ENCODE results near the gene STX2. TPM values are rescaled to one million over a fixed set of nuclear protein-coding genes. Genes with fewer than 3 reads are reported as not detected.
"Not testable (repeated sequence)": the region's sequence is repeated elsewhere in the genome, so short reads cannot be mapped to it uniquely, and the experiment has no call there.

Gene STX2
- total RNA-seq, 1 donor from 2014 or later = 19.7 TPM

DNA sequence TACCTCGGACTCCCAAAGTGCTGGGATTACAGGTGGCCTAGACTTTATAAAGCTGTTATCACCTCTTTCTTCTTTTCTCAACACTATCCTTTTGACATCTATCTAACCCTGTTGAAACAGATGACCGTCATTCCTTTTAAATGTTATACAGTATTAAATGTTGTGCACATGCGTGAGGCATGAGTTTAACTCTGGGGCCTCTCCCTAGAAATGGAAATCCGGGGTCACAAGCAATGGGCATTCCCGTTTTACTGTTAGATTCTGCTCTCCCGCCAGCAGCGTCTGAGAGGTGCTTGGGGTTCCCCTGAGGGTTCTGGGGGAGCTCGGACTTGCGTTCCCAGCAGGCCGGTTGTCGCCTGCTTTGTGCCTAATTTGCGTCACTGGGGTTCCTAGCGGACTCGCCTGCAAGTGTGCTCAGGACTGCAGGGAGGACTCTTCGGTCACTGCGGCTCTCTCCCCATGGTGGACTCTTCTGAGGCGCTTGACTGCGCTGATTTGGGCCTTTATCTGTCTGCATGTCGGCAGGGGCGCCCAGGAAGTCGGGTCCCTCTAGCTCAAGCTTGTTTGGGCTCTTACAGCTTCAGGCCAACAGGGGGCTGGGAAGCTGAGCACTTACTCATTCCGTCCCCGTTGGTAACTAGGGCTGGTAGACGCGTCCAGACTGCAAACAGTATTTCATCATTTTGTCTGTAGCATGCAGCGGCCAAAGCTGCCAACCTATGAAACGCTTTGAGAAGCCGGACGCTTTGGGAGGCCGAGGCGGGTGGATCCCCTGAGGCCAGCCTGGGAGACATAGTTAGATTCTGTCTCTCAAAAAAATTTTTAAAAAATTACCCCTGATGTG lies 31.6 kb upstream of the STX2 start:
- peak; percentile 77 for DNase-seq

- no peak for DNase-seq
Measured at GRCh38 chr12:130868412-130868811, 29.4 kb upstream of the STX2 start.

DNA sequence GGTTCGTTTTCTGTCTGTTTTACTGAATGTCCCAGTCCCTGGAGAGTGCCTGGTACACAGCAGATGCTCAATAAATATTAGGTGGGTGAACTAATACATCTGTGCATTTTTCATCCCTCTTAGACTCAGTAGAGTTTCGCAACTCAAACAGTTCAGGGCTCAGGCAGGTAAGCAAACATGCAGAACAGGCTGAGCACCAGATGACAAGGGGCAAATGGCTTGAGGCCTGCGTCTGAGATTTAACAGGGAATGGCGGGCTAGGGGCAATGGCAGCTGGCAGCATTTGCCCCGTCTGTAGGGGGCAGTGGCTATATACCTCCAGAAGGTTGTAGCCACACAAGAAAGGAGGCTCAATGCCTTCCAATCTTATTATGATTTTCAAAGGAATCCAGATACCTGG lies 24.2 kb upstream of the STX2 start:
- no peak for DNase-seq

DNA sequence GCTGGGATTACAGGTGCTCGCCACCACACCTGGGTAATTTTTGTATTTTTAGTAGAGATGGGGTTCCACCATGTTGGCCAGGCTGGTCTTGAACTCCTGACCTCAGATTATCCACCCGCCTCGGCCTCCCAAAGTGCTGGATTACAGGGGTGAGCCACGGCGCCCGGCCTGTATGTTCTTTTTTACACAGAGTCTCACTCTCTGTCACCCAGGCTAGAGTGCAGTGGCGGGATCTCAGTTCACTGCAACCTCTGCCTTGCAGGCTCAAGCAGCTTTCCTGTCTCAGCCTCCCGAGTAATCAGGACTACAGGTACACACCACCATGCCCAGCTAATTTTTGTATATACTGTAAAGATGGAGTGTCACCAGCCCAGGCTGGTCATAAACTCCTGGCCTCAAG lies 23.7 kb upstream of the STX2 start:
- not testable (repeated sequence) for DNase-seq

DNA sequence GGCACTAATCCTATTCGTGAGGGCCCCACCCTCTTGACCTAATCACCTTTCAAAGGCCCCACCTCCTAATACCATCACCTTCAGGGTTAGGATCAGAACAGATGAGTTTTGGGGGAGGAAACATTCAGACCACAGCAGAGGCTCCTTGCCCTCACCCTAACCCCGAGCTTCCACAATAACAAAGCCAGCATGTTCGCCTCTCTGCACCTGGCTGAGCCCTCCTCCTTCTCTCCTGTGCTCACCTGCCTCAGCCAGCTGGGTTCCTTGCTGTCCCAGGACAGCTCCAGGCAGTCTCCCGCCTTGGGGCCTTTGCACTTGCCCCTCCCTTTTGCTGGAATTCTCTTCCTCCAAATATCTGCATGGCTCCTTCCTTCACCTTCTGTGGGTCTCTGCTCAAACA lies 23.1 kb upstream of the STX2 start:
- DNase-seq = no peak

DNA sequence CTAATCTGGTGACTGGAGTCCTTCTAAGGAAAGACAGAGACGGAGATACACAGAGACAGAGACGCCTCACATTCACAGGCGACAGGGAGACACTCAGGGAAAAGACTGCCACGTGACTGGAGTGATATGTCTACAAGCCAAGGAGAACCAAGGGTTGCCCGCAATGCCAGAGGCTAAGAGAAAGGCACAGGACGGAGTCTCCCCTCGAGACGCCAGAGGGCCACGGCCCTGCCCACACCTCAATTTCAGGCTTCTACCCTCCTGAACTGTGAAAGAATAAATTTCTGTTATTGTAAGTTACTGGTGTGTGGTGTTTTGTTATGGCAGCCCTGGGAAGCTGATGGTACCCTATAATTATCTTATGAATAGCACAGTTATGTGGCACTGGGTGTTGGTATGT lies 21.3 kb upstream of the STX2 start:
- no peak for DNase-seq

- no peak for DNase-seq
Measured at GRCh38 chr12:130859161-130859560, 20.1 kb upstream of the STX2 start.

DNA sequence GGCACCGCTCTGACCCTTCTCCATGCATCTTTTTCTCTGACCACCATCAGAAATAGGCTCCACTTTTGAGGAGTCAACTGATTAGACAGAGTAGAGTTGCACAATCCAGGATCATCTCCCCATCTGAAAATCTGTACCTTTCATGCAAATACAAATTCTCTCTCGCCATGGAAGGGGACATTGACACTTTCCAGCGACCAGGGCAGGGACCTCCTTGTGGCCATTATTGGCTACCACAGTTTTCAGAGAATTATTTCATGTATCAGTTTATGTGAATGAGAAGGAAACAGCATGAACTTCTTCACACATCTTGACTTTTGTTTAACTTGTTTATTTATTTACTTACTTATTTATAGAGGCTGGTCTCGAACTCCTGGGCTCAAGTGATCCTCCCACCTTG lies 19.0 kb upstream of the STX2 start:
- no peak for DNase-seq

- DNase-seq = no peak
Measured at GRCh38 chr12:130856088-130856487, 17.0 kb upstream of the STX2 start.

GRCh38 chr12:130850418-130851021 lies 11.5 kb upstream of the STX2 start:
- no peak for DNase-seq

DNA sequence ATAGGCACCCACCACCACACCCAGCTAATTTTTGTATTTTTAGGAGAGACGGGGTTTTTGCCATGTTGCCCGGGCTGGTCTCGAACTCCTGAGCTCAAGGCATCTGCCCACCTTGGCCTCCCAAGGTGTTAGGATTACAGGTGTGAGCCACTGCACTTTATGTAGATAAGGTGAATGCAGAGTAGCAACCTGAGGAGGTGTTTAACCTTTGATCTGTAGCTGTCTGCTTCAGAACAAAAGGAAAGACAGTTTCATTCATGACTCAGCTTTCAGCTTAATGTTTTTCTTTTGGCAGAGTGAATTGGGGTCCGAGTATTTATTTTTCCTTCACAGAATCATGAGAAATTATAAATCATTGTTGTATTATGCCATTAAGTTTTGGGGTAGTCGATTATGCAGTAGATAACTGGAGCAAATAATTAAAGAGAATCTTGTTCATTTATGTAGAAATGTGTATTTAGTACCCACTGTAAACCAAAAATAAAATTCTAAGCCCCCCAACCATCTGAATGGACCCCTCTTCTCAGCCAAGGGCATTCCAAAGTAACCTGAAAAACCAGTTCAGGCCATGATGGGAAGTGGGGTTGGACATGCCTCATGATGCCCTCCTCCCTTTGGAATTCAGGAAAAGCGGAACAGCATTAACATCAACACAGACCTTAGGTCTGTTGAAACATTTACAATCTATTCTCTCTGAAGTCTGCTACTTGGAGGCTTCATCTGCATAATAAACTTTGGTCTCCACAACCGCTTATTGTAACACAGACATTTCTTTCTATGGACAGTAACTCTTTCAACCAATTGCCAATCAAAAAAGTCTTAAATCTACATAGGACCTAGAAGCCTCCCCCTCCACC lies 10.7 kb upstream of the STX2 start:
- DNase-seq = no peak

DNA sequence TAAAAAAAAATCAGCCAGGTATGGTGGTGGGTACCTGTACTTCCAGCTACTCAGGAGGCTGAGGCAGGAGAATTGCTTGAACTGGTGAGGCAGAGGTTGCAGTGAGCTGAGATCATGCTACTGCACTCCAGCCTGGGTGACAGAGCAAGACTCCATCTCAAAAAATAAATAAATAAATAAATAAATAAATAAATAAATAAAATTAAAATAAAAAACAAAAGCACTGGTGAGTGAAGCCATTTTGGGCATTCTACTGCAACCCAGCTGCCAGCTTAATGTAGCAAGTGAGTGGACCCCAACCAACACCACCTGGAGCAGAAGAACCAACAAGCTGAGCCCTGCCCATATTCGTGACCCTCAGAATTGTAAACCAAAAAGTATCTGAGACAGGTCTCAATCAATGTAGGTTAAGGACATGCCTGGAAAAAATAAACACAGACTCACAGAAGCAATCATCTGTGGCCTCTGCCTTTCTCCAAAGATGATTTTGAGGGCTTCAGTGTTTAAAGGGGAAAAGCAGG lies 9.8 kb upstream of the STX2 start:
- not testable (repeated sequence) for DNase-seq

GRCh38 chr12:130848105-130848504 lies 9.1 kb upstream of the STX2 start:
- not testable (repeated sequence) for DNase-seq

DNA sequence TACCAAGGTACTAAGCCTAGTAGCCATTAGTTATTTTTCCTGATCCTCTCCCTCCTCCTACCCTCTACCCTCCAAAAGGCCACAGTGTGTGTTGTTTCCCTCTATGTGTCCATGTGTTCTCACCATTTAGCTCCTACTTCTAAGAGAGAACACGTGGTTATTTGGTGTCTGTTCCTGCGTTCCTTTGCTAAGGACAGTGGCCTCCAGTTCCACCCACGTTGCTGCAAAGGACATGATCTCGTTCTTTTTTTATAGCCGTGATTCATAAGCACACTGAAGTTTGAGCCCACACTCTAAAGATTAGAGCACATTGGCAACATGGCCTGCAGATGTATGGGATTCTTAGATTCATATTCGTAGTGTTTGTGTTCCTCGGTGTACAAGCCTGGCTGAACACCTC lies 8.1 kb upstream of the STX2 start:
- no peak for DNase-seq

DNA sequence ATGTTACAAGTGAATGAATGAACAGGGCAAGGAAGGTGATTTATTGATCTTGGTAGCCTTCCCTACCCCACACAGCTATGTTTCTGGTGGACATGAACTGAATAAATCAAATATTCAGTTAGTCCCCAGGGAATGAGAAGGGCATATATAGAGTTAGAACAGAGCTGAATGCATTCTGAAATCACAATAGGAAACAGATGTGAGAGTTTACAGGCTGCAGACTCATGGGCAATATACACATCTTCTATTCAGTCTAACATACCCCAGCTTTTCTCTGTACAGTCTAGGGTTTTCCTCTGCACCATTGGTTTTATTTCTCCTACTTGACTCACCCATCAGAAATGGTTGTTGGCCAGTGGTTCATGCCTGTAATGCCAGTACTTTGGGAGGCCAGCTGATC lies 7.3 kb upstream of the STX2 start:
- DNase-seq = no peak

DNA sequence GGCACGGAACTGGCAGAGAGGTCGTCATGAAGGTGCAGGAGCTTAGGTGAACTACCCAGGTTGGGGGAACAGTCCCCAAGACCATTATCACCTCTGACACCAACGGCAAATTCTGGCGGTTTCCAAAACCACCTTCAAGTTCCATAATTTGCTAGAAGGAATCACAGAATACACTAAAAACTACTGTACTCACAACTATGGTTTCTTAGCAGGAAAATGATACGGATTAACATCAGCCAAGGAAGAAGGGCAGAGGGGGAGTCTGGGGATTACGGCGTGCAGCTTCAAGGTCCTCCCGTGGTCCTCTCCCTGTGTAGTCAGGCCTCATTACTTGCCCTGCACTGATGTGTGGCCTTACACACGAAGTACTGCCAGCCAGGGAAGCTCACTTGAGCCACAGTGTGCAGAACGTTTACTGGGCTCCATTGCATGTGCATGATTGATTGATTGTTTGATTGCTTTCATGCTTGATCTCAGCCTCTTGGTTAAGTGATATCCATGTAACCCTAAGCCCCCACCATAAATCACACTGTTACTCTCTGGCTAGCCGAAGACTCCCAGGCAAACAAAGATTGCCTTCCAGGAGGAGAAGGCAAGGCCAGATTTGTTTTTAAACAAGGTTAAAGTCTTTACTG lies 837 bp upstream of the STX2 start:
- DNase-seq = no peak

DNA sequence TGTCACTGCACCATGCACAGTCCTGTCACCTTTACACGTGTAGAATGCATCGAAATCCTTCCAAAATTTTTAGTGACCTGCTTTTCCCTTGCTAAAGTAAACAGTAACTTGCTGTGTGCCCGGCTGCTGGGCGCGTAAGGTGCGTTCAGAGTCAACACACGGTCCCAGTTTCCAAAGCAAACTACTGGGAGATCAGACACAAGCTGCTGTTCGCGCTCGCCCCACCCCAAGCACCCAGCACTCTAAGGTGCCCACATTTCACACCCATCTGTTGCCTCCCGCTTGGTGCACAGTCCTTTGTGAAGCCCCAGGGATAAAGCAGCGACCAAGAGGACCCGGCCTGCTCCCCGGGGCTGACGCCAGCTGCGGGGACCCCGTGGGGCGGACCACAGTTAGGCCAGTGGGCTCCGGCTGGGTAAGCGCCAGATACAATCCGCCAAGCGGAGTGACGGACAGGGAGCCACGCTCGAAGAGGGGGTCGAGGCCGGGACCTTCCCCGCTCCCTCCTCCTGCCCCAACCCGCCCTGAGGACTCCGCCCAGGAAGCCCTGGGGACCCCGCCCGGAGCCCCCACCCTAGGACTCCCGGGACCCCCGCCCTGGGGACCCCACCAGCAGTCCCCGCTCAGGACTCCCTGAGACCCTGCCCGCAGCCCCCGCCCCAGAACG lies 633 bp downstream of the STX2 start:
- peak; percentile 28 for DNase-seq

- no peak for DNase-seq
Measured at GRCh38 chr12:130835436-130835835, 3.6 kb downstream of the STX2 start.

DNA sequence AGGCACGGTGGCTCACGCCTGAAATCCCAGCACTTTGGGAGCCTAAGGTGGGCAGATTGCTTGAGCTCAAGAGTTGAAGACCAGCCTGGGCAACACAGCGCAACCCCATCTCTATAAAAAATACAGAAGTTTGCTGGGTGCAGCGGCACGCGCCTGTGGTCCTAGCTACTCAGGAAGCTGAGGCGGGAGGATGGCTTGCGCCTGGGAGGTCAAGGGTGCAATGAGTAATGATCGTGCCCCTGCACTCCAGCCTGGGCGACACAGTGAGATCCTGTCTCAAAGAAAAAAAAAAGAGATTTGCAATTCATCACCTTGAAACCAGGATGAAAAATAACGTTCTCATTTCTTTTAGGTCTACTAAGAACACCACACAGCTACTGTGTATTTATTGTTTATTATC lies 4.0 kb downstream of the STX2 start:
- no peak for DNase-seq

- DNase-seq = peak; percentile 26
Measured at GRCh38 chr12:130832561-130833209, 6.4 kb downstream of the STX2 start.

DNA sequence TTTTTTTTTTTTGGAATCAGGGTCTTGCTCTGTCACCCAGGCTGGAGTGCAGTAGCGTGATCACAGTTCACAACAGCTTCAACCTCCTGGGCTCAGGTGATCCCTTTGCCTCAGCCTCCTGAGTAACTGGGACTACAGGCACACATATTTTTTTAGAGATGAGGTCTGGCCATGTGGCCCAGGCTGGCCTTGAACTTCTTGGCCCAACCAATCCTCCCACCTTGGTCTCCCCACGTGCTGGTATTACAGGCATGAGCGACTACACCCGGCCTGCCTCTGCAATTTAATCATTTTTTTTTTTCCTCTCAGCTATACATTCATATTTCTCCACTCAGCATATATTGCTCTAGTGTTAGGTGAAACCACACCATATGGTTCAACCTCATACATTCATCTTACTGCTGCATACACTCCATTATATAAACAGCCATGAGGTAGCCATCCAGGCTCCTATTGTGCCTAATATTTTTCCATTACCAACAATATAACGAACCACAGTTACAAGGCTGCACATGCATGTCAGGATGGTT lies 7.1 kb downstream of the STX2 start:
- DNase-seq = no peak
